AG04450 (cell line): ENCODE results near the gene C15orf39. TPM values are rescaled to one million over a fixed set of nuclear protein-coding genes. Genes with fewer than 3 reads are reported as not detected.

Source experiments
- CTCF ChIA-PET: fragments of 300-600, 350-600 bp; formaldehyde crosslinking; extraction: SDS; loops from one replicate; lab custom pipeline; 2022; ENCODE audit warnings: antibody characterized with exemption, inconsistent platforms; lab: Charles Lee
- POLR2A ChIA-PET: fragments of 350-600 bp; formaldehyde crosslinking; extraction: SDS; loops from one replicate; lab custom pipeline; 2021; ENCODE audit warnings: antibody characterized with exemption, inconsistent platforms; lab: Yijun Ruan, JAX
- DNase-seq: peaks from one replicate; pipeline ENCODE4 v3.0.0-alpha.2; 2011; ENCODE audit warnings: low read depth, low spot score
- H3K27ac ChIP-seq: one replicate; pipeline ENCODE4 v1.5.1; 2012; ENCODE audit warnings: low read depth, low read length, control low read depth
- H3K27me3 ChIP-seq: one replicate; pipeline ENCODE4 v1.6.0; 2012; ENCODE audit warnings: low read length; ENCODE audit not compliant: control insufficient read depth, insufficient read depth
- H3K4me3 ChIP-seq: 2 replicates; pipeline ENCODE4 v1.5.1; 2011; ENCODE audit warnings: mild to moderate bottlenecking, low read depth, low read length, control low read depth
- H3K9me3 ChIP-seq: 2 replicates; pipeline ENCODE4 v1.5.1; 2012; ENCODE audit warnings: low read length; ENCODE audit not compliant: control insufficient read depth, insufficient read depth
- polyA plus RNA-seq: library from polyadenylated mRNA; depleted of rRNA; stranded (reverse); fragments of >200 nt; gene quantifications from 2 replicates; pipeline ENCODE4 v1.2.3, GENCODE V29; 2011
- TF ChIP-seq, protein P1 (sequence below): IDR thresholded peaks from 2 replicates; pipeline ENCODE4 v1.5.1; 2011; ENCODE audit warnings: low read depth, low read length, control low read depth, inconsistent platforms

C15orf39 gene
- polyA plus RNA-seq, 1 experiment, result 2.1 TPM

DNA sequence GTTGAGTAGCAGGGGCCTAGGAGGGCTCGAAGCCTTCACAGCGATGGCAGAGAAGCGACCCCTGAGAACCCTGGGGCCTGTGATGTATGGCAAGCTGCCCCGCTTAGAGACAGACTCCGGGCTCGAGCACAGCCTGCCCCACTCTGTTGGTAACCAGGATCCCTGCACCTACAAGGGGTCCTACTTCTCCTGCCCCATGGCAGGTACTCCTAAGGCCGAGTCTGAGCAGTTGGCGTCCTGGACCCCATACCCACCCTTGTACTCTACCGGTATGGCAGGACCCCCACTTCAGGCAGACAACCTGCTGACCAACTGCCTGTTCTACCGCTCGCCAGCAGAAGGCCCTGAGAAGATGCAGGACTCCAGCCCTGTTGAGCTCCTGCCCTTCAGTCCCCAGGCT lies 4.3 kb downstream of the C15orf39 start:
- Histone ChIP-seq H3K27me3 (peaks cover 3% of the 10 kb centered on the region), H3K27ac (no peak overlapping the region), H3K9me3 (no peaks in the 10 kb centered on the region; the same call in 1 of the 2 replicates), H3K4me3 (no peak overlapping the region)
- ChIA-PET POLR2A (no interaction called here), CTCF (interaction anchor here (1.0 to 1.3 kb wide), 2 partner anchors 177 to 179 kb away, joined by 3 to 6 read pairs; no protein-coding TSS in a partner anchor)
- TF ChIP-seq, protein P1, sequence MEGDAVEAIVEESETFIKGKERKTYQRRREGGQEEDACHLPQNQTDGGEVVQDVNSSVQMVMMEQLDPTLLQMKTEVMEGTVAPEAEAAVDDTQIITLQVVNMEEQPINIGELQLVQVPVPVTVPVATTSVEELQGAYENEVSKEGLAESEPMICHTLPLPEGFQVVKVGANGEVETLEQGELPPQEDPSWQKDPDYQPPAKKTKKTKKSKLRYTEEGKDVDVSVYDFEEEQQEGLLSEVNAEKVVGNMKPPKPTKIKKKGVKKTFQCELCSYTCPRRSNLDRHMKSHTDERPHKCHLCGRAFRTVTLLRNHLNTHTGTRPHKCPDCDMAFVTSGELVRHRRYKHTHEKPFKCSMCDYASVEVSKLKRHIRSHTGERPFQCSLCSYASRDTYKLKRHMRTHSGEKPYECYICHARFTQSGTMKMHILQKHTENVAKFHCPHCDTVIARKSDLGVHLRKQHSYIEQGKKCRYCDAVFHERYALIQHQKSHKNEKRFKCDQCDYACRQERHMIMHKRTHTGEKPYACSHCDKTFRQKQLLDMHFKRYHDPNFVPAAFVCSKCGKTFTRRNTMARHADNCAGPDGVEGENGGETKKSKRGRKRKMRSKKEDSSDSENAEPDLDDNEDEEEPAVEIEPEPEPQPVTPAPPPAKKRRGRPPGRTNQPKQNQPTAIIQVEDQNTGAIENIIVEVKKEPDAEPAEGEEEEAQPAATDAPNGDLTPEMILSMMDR, result no peak
- no peak for DNase-seq

DNA sequence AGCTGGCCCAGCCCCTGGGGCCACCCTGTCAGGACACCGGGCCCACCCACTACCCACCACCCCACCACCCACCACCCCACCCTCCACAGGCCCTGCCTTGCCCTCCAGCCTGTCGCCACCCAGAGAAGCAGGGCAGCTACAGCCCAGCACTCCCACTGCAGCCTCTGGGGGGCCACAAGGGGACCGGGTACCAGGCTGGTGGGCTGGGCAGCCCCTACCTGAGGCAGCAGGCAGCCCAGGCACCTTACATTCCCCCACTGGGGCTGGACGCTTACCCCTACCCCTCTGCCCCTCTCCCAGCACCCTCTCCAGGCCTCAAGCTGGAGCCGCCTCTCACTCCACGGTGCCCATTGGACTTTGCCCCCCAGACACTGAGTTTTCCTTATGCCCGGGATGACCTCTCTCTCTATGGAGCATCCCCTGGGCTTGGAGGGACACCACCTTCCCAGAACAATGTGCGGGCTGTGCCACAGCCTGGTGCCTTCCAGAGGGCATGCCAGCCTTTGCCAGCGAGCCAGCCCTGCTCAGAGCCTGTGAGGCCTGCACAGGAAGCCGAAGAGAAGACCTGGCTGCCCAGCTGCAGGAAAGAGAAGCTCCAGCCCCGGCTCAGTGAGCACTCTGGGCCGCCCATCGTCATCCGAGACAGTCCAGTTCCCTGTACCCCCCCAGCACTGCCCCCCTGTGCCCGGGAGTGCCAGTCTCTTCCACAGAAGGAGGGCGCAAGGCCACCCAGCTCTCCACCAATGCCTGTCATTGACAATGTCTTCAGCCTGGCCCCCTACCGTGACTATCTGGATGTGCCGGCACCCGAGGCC lies 5.3 kb downstream of the C15orf39 start:
- ChIA-PET CTCF (interaction anchor here (3.1 kb wide), 1 partner anchor 178 kb away, joined by 16 read pairs; no protein-coding TSS in a partner anchor), POLR2A (no interaction called here)
- Histone ChIP-seq H3K9me3 (no peaks in the 10 kb centered on the region; the same call in 1 of the 2 replicates), H3K27me3 (no peaks in the 10 kb centered on the region), H3K4me3 (no peak overlapping the region), H3K27ac (no peak overlapping the region)
- TF ChIP-seq, protein P1, result no peak
- no peak for DNase-seq

DNA sequence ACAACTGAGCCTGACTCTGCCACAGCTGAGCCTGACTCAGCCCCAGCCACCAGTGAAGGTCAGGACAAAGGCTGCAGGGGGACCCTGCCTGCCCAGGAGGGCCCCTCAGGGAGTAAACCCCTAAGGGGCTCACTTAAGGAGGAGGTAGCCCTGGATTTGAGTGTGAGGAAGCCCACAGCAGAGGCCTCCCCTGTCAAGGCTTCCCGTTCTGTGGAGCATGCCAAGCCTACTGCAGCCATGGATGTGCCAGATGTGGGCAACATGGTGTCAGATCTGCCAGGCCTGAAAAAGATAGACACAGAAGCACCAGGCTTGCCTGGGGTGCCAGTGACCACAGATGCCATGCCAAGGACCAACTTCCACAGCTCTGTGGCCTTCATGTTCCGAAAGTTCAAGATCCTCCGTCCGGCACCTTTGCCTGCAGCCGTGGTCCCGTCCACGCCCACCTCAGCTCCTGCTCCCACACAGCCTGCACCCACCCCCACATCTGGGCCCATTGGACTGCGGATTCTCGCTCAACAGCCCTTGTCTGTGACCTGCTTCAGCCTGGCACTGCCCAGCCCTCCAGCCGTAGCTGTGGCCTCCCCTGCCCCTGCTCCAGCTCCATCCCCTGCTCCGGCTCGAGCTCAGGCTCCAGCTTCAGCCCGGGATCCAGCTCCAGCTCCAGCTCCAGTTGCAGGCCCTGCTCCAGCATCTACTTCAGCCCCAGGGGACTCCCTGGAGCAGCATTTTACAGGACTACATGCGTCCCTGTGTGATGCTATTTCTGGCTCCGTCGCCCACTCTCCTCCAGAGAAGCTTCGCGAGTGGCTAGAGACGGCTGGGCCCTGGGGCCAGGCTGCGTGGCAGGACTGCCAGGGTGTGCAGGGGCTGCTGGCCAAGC lies 6.2 kb downstream of the C15orf39 start:
- Histone ChIP-seq H3K27ac (no peak overlapping the region), H3K27me3 (no peaks in the 10 kb centered on the region), H3K4me3 (no peak overlapping the region), H3K9me3 (no peaks in the 10 kb centered on the region)
- CTCF ChIA-PET, result interaction anchor here (3.1 kb wide), 1 partner anchor 179 kb away, joined by 16 read pairs; no protein-coding TSS in a partner anchor
- TF ChIP-seq, protein P1, result no peak
- DNase-seq, result no peak
- POLR2A ChIA-PET, result interaction anchor here (1.6 kb wide), 1 partner anchor 178 kb away, joined by 3 read pairs; no protein-coding TSS in a partner anchor

DNA sequence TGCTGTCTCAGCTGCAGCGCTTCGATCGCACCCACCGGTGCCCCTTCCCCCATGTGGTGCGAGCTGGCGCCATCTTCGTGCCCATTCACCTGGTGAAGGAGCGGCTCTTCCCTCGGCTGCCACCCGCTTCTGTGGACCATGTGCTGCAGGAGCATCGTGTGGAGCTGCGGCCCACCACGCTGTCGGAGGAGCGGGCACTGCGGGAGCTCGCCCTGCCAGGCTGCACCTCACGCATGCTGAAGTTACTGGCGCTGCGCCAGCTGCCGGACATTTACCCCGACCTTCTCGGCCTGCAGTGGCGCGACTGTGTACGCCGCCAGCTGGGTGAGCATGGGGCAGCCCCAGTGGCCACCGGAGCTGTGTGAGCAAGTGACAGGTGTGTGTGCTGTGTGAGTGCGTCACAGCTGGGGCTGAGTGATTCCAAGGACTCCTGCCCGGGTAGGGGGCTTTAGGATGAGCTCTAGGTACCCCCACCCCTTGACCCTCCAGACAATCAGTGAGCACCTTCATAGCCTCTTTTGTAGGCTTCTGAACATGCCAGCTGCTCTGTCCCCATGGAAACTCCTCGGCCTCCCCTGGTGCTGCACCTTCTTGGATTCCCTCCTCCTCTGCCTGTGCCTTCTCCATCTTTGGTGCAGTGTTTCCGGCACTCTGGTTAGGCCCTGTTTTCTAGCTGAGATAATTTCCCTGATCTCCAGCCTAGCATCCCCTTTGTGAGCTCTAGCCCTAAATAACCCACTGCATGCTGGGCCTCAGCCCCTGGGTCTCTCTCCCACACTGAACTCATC lies 7.0 kb downstream of the C15orf39 start:
- Histone ChIP-seq H3K4me3 (no peak overlapping the region), H3K9me3 (no peaks in the 10 kb centered on the region), H3K27ac (no peak overlapping the region), H3K27me3 (no peaks in the 10 kb centered on the region)
- TF ChIP-seq, protein P1, result no peak
- DNase-seq, result no peak
- POLR2A ChIA-PET, result interaction anchor here (0.6 to 1.6 kb wide), 2 partner anchors 179 to 193 kb away, joined by 3 to 14 read pairs; no protein-coding TSS in a partner anchor
- CTCF ChIA-PET, result interaction anchor here (0.7 to 3.1 kb wide), 3 partner anchors 166 to 182 kb away, joined by 4 to 16 read pairs (median 4); no protein-coding TSS in a partner anchor
